HEK293 (cell line): ENCODE measurements around the gene BCR.

Experiments
- CTCF ChIA-PET: fragments of 350-600 bp; formaldehyde crosslinking; extraction: SDS; loops from one replicate; lab custom pipeline; 2021; ENCODE audit warnings: antibody characterized with exemption; lab: Yijun Ruan, JAX
- POLR2A ChIA-PET: fragments of 300-600 bp; formaldehyde crosslinking; extraction: SDS; loops from one replicate; lab custom pipeline; 2020; ENCODE audit warnings: antibody characterized with exemption, inconsistent platforms; lab: Yijun Ruan, JAX
- H3K27ac ChIP-seq: fragments of 200-500 bp; sonication (Bioruptor generic); 2 replicates; pipeline ENCODE4 v1.5.1; 2014; ENCODE audit warnings: low read depth, low read length, control low read depth, inconsistent platforms; ENCODE audit errors: extremely low read depth
- H3K36me3 ChIP-seq, 2 experiments: fragments of 200-500 bp in 1 of 2; sonication (Bioruptor generic) in 1 of 2; 1 replicate in 1 of 2; 2 replicates in 1 of 2; pipeline ENCODE4 v1.5.1; 2014 to 2017; ENCODE audit warnings: inconsistent platforms in 2 of 2, low read length in 2 of 2; ENCODE audit not compliant: control insufficient read depth in 2 of 2, insufficient read depth in 1 of 2
- H3K4me1 ChIP-seq: fragments of 200-500 bp; sonication (Bioruptor generic); 2 replicates; pipeline ENCODE4 v1.5.1; 2014; ENCODE audit warnings: mild to moderate bottlenecking, low read length, inconsistent platforms; ENCODE audit not compliant: control insufficient read depth, insufficient read depth
- H3K4me3 ChIP-seq: 2 replicates; pipeline ENCODE4 v1.5.1; 2011; ENCODE audit warnings: low read depth, mild to moderate bottlenecking, control low read depth, low read length, moderate library complexity
- H3K9me3 ChIP-seq: fragments of 200-500 bp; sonication (Bioruptor generic); 2 replicates; pipeline ENCODE4 v1.5.1; 2014; ENCODE audit warnings: low read depth, low read length, inconsistent platforms; ENCODE audit not compliant: control insufficient read depth, insufficient read depth
- BCL11A ChIP-seq: fragments of 450-650 bp; formaldehyde crosslinking; IDR thresholded peaks from 2 replicates; pipeline ENCODE4 v1.5.1; 2016; ENCODE audit warnings: low read depth, missing biosample characterization, missing genetic modification characterization
- EGR2 ChIP-seq: fragments of 450-650 bp; formaldehyde crosslinking; IDR thresholded peaks from 2 replicates; pipeline ENCODE4 v1.5.1; 2016; ENCODE audit warnings: low read depth, missing biosample characterization, missing genetic modification characterization
- GLI4 ChIP-seq: fragments of 450-650 bp; formaldehyde crosslinking; IDR thresholded peaks from 2 replicates; pipeline ENCODE4 v1.5.1; 2016; ENCODE audit warnings: missing biosample characterization, missing genetic modification characterization
- KLF7 ChIP-seq: fragments of 450-650 bp; formaldehyde crosslinking; IDR thresholded peaks from 2 replicates; pipeline ENCODE4 v1.5.1; 2016; ENCODE audit warnings: missing biosample characterization, missing genetic modification characterization, borderline replicate concordance
- OSR2 ChIP-seq: fragments of 450-650 bp; formaldehyde crosslinking; IDR thresholded peaks from 2 replicates; pipeline ENCODE4 v1.5.1; 2016; ENCODE audit warnings: missing biosample characterization, missing genetic modification characterization
- PRDM1 ChIP-seq: fragments of 450-650 bp; formaldehyde crosslinking; IDR thresholded peaks from 2 replicates; pipeline ENCODE4; 2016; ENCODE audit warnings: missing biosample characterization, missing genetic modification characterization
- REPIN1 ChIP-seq: fragments of 450-650 bp; formaldehyde crosslinking; IDR thresholded peaks from 2 replicates; pipeline ENCODE4 v1.5.1; 2017; ENCODE audit warnings: missing biosample characterization, missing genetic modification characterization, low read depth
- SETDB1 ChIP-seq: IDR thresholded peaks from one replicate; pipeline ENCODE4 v1.6.1; 2017; ENCODE audit warnings: mild to moderate bottlenecking, low read length, moderate library complexity, mixed read lengths; ENCODE audit not compliant: insufficient read length
- ZNF174 ChIP-seq: fragments of 450-650 bp; formaldehyde crosslinking; IDR thresholded peaks from 2 replicates; pipeline ENCODE4 v1.5.0; 2017; ENCODE audit warnings: missing biosample characterization, mild to moderate bottlenecking, missing genetic modification characterization
- ZNF2 ChIP-seq: fragments of 450-650 bp; formaldehyde crosslinking; IDR thresholded peaks from 2 replicates; pipeline ENCODE4 v1.5.1; 2016; ENCODE audit warnings: missing biosample characterization, missing genetic modification characterization
- ZNF274 ChIP-seq, 2 experiments: fragments of 200-500 bp in 1 of 2; fragments of 450-650 bp in 1 of 2; sonication (Bioruptor generic) in 1 of 2; formaldehyde crosslinking in 1 of 2; IDR thresholded peaks; 2 replicates each; pipeline versions ENCODE4 v1.5.1 to v1.6.1; 2014 to 2016; ENCODE audit warnings: borderline replicate concordance in 1 of 2, inconsistent platforms in 1 of 2, low read length in 1 of 2, missing biosample characterization in 1 of 2, missing genetic modification characterization in 1 of 2
- ZNF292 ChIP-seq: fragments of 450-650 bp; formaldehyde crosslinking; IDR thresholded peaks from 2 replicates; pipeline ENCODE4 v1.5.1; 2016; ENCODE audit warnings: low read depth, missing biosample characterization, missing genetic modification characterization, borderline replicate concordance
- ZNF341 ChIP-seq: fragments of 450-650 bp; formaldehyde crosslinking; IDR thresholded peaks from 2 replicates; pipeline ENCODE4; 2016; ENCODE audit warnings: low read depth, missing biosample characterization, missing genetic modification characterization
- ZNF366 ChIP-seq: fragments of 450-650 bp; formaldehyde crosslinking; conservative IDR thresholded peaks from 2 replicates; pipeline ENCODE4 v1.5.1; 2016; ENCODE audit warnings: missing biosample characterization, missing genetic modification characterization
- ZNF391 ChIP-seq: fragments of 450-650 bp; formaldehyde crosslinking; IDR thresholded peaks from 2 replicates; pipeline ENCODE4 v1.5.1; 2016; ENCODE audit warnings: low read depth, missing biosample characterization, missing genetic modification characterization, borderline replicate concordance
- ZNF501 ChIP-seq: fragments of 450-650 bp; formaldehyde crosslinking; IDR thresholded peaks from 2 replicates; pipeline ENCODE4 v1.5.1; 2016; ENCODE audit warnings: missing biosample characterization, missing genetic modification characterization
- ZNF561 ChIP-seq: fragments of 450-650 bp; IDR thresholded peaks from 2 replicates; pipeline ENCODE4 v1.5.1; 2018; ENCODE audit warnings: missing biosample characterization, missing genetic modification characterization, borderline replicate concordance
- ZNF585B ChIP-seq: fragments of 450-650 bp; formaldehyde crosslinking; IDR thresholded peaks from 2 replicates; pipeline ENCODE4 v1.5.1; 2016; ENCODE audit warnings: missing biosample characterization, missing genetic modification characterization
- ZNF660 ChIP-seq: fragments of 450-650 bp; IDR thresholded peaks from 2 replicates; pipeline ENCODE4 v1.5.1; 2018; ENCODE audit warnings: missing biosample characterization, mild to moderate bottlenecking, missing genetic modification characterization
- ZNF830 ChIP-seq: fragments of 450-650 bp; IDR thresholded peaks from 2 replicates; pipeline ENCODE4 v1.5.0; 2018; ENCODE audit warnings: missing biosample characterization, missing genetic modification characterization, low read depth, mild to moderate bottlenecking, moderate library complexity
- ZNF837 ChIP-seq: fragments of 450-650 bp; formaldehyde crosslinking; IDR thresholded peaks from 2 replicates; pipeline ENCODE4 v1.5.1; 2016; ENCODE audit warnings: missing biosample characterization, missing genetic modification characterization
- ZNF843 ChIP-seq: fragments of 450-650 bp; formaldehyde crosslinking; IDR thresholded peaks from 2 replicates; pipeline ENCODE4 v1.5.1; 2016; ENCODE audit warnings: missing biosample characterization, missing genetic modification characterization
- ZSCAN23 ChIP-seq: fragments of 450-650 bp; formaldehyde crosslinking; IDR thresholded peaks from 2 replicates; pipeline ENCODE4 v1.5.1; 2016; ENCODE audit warnings: missing biosample characterization, missing genetic modification characterization
- ZXDB ChIP-seq: fragments of 450-650 bp; formaldehyde crosslinking; IDR thresholded peaks from 2 replicates; pipeline ENCODE4 v1.5.1; 2016; ENCODE audit warnings: missing biosample characterization, missing genetic modification characterization
- TF ChIP-seq, protein P1 (sequence below): fragments of 450-650 bp; formaldehyde crosslinking; IDR thresholded peaks from 2 replicates; pipeline ENCODE4 v1.5.1; 2016; ENCODE audit warnings: missing biosample characterization, missing genetic modification characterization
- TF ChIP-seq, protein P2 (sequence below): fragments of 450-650 bp; formaldehyde crosslinking; IDR thresholded peaks from 2 replicates; pipeline ENCODE4 v1.5.1; 2016; ENCODE audit warnings: missing biosample characterization, missing genetic modification characterization, borderline replicate concordance
- TF ChIP-seq, protein P3 (sequence below): fragments of 450-650 bp; formaldehyde crosslinking; IDR thresholded peaks from 2 replicates; pipeline ENCODE4 v1.5.1; 2017; ENCODE audit warnings: missing biosample characterization, missing genetic modification characterization

The BCR gene

GRCh38 chr22:23181721-23182308 lies 1.5 kb downstream of the BCR start:
- CTCF ChIA-PET: interaction anchor here (0.6 to 2.4 kb wide), 4 partner anchors 7 to 512 kb away, joined by 3 to 10 read pairs (median 6); no protein-coding TSS in a partner anchor
- no peak for TF ChIP-seq ZNF660
- TF ChIP-seq REPIN1 (tag by site-specific recombination): no peak
- TF ChIP-seq ZNF274 (IDR thresholded peaks at IDR 0.05; ENCODE audit: low read length): no peak
- TF ChIP-seq ZNF274 (tag by site-specific recombination; IDR thresholded peaks at IDR 0.05; ENCODE audit: borderline replicate concordance): 0 out of 2 replicates have a peak, but pooled peaks have one; percentile 2
- 0 out of 2 replicates have a peak, but pooled peaks have one; percentile 1 for TF ChIP-seq ZNF837 (tag by site-specific recombination)
- TF ChIP-seq, all 188 proteins: peak for 2
- Histone ChIP-seq H3K36me3 (peaks cover 0 to 27% of the 10 kb centered on the region in 2 experiments; a peak in 1 of 3 replicates), H3K4me3 (peak overlapping the region; percentile 66), H3K9me3 (no peaks in the 10 kb centered on the region), H3K4me1 (no peaks in the 10 kb centered on the region), H3K27ac (no peak overlapping the region)
- POLR2A ChIA-PET: interaction anchor here (2.0 to 2.2 kb wide), 2 partner anchors 12 to 24 kb away, joined by 5 to 6 read pairs; no protein-coding TSS in a partner anchor

- CTCF ChIA-PET: interaction anchor here (0.5 to 2.4 kb wide), 8 partner anchors 8 to 611 kb away, joined by 3 to 10 read pairs (median 5); no protein-coding TSS in a partner anchor
- TF ChIP-seq ZNF585B (tag by site-specific recombination) (no peak), ZNF341 (tag by site-specific recombination) (peak; percentile 53), BCL11A (tag by site-specific recombination) (peak; percentile 82; the same call in 1 of the 2 replicates), ZNF391 (tag by site-specific recombination) (no peak), ZSCAN23 (no peak), EGR2 (tag by site-specific recombination) (peak; percentile 44; the same call in 1 of the 2 replicates), ZNF830 (no peak), GLI4 (no peak), ZXDB (tag by site-specific recombination) (peak; percentile 75), ZNF561 (tag by site-specific recombination) (peak; percentile 76; the same call in 1 of the 2 replicates), ZNF501 (no peak; the same call in 1 of the 2 replicates), ZNF843 (tag by site-specific recombination) (no peak; the same call in 1 of the 2 replicates), ZNF174 (tag by site-specific recombination) (no peak), OSR2 (tag by site-specific recombination) (peak; percentile 87), PRDM1 (tag by site-specific recombination) (no peak), ZNF2 (tag by site-specific recombination) (0 out of 2 replicates have a peak, but pooled peaks have one; percentile 60), ZNF292 (no peak), ZNF366 (tag by site-specific recombination) (peak; percentile 85), KLF7 (tag by site-specific recombination) (no peak), SETDB1 (no peak)
- TF ChIP-seq, protein P1, sequence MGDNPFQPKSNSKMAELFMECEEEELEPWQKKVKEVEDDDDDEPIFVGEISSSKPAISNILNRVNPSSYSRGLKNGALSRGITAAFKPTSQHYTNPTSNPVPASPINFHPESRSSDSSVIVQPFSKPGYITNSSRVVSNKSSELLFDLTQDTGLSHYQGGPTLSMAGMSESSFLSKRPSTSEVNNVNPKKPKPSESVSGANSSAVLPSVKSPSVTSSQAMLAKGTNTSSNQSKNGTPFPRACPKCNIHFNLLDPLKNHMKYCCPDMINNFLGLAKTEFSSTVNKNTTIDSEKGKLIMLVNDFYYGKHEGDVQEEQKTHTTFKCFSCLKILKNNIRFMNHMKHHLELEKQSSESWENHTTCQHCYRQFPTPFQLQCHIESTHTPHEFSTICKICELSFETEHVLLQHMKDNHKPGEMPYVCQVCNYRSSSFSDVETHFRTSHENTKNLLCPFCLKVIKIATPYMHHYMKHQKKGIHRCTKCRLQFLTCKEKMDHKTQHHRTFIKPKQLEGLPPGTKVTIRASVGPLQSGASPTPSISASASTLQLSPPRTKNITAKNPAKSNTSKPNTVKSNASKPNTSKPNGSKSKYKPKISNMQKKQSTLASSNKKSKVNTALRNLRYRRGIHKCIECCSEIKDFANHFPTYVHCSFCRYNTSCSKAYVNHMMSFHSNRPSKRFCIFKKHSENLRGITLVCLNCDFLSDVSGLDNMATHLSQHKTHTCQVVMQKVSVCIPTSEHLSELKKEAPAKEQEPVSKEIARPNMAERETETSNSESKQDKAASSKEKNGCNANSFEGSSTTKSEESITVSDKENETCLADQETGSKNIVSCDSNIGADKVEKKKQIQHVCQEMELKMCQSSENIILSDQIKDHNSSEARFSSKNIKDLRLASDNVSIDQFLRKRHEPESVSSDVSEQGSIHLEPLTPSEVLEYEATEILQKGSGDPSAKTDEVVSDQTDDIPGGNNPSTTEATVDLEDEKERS (tag by site-specific recombination): no peak
- TF ChIP-seq, protein P2, sequence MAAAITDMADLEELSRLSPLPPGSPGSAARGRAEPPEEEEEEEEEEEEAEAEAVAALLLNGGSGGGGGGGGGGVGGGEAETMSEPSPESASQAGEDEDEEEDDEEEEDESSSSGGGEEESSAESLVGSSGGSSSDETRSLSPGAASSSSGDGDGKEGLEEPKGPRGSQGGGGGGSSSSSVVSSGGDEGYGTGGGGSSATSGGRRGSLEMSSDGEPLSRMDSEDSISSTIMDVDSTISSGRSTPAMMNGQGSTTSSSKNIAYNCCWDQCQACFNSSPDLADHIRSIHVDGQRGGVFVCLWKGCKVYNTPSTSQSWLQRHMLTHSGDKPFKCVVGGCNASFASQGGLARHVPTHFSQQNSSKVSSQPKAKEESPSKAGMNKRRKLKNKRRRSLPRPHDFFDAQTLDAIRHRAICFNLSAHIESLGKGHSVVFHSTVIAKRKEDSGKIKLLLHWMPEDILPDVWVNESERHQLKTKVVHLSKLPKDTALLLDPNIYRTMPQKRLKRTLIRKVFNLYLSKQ (tag by site-specific recombination): no peak
- TF ChIP-seq, protein P3, sequence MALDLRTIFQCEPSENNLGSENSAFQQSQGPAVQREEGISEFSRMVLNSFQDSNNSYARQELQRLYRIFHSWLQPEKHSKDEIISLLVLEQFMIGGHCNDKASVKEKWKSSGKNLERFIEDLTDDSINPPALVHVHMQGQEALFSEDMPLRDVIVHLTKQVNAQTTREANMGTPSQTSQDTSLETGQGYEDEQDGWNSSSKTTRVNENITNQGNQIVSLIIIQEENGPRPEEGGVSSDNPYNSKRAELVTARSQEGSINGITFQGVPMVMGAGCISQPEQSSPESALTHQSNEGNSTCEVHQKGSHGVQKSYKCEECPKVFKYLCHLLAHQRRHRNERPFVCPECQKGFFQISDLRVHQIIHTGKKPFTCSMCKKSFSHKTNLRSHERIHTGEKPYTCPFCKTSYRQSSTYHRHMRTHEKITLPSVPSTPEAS: no peak
Observed at GRCh38 chr22:23182309-23183060, 2.2 kb downstream of the BCR start.

More at GRCh38 chr22:23182309-23183060, 2.2 kb downstream of the BCR start:
- POLR2A ChIA-PET: interaction anchor here (0.8 to 2.2 kb wide), 3 partner anchors 23 to 96 kb away, joined by 3 to 6 read pairs (median 4); no protein-coding TSS in a partner anchor
- Histone ChIP-seq H3K4me1 (no peaks in the 10 kb centered on the region), H3K4me3 (peak overlapping the region; percentile 66), H3K36me3 (peaks cover 0 to 28% of the 10 kb centered on the region in 2 experiments; a peak in 1 of 3 replicates), H3K27ac (no peak overlapping the region; the same call in 1 of the 2 replicates), H3K9me3 (no peaks in the 10 kb centered on the region)
